ENCODE measurements around the gene RNASE11.

RNASE11 gene

GRCh38 chr14:20587489-20588154 lies at the start of gene RNASE11:
Gene RNASE11 (minus strand): TSS chr14:20588001.
- no peak within 1 kb of the TSS for H3K4me3 ChIP-seq (ENCODE audit: control insufficient read depth, low read depth, low read length)
- DNase-seq (ENCODE audit: low read depth) = no peak
- TF ChIP-seq, protein P1, sequence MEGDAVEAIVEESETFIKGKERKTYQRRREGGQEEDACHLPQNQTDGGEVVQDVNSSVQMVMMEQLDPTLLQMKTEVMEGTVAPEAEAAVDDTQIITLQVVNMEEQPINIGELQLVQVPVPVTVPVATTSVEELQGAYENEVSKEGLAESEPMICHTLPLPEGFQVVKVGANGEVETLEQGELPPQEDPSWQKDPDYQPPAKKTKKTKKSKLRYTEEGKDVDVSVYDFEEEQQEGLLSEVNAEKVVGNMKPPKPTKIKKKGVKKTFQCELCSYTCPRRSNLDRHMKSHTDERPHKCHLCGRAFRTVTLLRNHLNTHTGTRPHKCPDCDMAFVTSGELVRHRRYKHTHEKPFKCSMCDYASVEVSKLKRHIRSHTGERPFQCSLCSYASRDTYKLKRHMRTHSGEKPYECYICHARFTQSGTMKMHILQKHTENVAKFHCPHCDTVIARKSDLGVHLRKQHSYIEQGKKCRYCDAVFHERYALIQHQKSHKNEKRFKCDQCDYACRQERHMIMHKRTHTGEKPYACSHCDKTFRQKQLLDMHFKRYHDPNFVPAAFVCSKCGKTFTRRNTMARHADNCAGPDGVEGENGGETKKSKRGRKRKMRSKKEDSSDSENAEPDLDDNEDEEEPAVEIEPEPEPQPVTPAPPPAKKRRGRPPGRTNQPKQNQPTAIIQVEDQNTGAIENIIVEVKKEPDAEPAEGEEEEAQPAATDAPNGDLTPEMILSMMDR (IDR thresholded peaks at IDR 0.05; ENCODE audit: control insufficient read depth, insufficient read depth, low read depth, low read length, missing control alignments) = no peak

GRCh38 chr14:20632831-20633691 lies 45.3 kb upstream of the RNASE11 start:
- DNase-seq (ENCODE audit: low read depth) = no peak
- TF ChIP-seq, protein P1 (IDR thresholded peaks at IDR 0.05; ENCODE audit: control insufficient read depth, insufficient read depth, low read depth, low read length, missing control alignments) = no peak
- no peak overlapping the region; the same call in 1 of the 2 replicates for H3K4me3 ChIP-seq (ENCODE audit: control insufficient read depth, low read depth, low read length)

- TF ChIP-seq, protein P1 (IDR thresholded peaks at IDR 0.05; ENCODE audit: control insufficient read depth, insufficient read depth, low read depth, low read length, missing control alignments) = no peak
- peak overlapping the region; percentile 22 for H3K4me3 ChIP-seq (ENCODE audit: control insufficient read depth, low read depth, low read length)
- no peak for DNase-seq (ENCODE audit: low read depth)
Measured at GRCh38 chr14:20632448-20632830, 44.6 kb upstream of the RNASE11 start.

DNA sequence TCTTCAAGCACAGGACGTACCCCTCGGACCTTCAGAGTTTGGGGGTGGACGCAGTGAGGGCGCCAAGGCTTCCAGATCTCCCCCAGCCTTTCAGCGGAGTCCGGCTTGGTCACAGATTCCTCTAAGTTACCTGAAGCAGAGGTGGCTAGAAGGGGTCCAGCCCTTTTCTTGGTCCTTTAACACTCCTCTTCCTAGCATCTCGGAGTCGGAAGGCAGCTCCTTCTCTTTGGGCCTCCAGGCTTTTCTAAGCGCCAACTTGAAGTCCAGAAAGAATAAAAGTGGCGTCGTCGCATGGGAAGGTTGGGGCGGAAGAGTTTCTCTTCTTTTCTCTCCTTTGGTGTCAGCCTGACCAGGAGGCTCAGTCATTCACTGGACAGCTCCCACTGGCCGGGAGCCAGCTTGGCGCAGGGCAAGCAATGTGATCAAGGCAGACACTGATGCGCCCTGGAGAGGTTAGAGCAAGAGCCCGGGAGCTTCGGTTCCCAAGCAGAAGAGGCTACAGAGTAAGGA lies 44.1 kb upstream of the RNASE11 start:
- TF ChIP-seq, protein P1 (IDR thresholded peaks at IDR 0.05; ENCODE audit: control insufficient read depth, insufficient read depth, low read depth, low read length, missing control alignments) = no peak
- peak overlapping the region; percentile 22 for H3K4me3 ChIP-seq (ENCODE audit: control insufficient read depth, low read depth, low read length)
- DNase-seq (ENCODE audit: low read depth) = no peak

GRCh38 chr14:20631023-20631879 lies 43.5 kb upstream of the RNASE11 start:
- peak overlapping the region; percentile 34 for H3K4me3 ChIP-seq (ENCODE audit: control insufficient read depth, low read depth, low read length)
- DNase-seq (ENCODE audit: low read depth) = no peak
- TF ChIP-seq, protein P1 (IDR thresholded peaks at IDR 0.05; ENCODE audit: control insufficient read depth, insufficient read depth, low read depth, low read length, missing control alignments) = no peak

Measured in AG09309 (cell line).